Neural progenitor cell (in vitro differentiated cells): ENCODE results near the gene ZBTB46. TPM values are rescaled to one million over a fixed set of nuclear protein-coding genes. Genes with fewer than 3 reads are reported as not detected.

Experiments
- DNase-seq: peaks from one replicate; pipeline ENCODE4 v3.0.0-alpha.2; 2016; ENCODE audit warnings: low spot score
- H2AFZ ChIP-seq: fragments of 200-600 bp; sonication (generic); replicated peaks from 2 replicates; pipeline ENCODE4 v1.6.1; 2016; ENCODE audit warnings: antibody characterized with exemption
- H3F3A ChIP-seq: fragments of 200-600 bp; sonication (generic); 2 replicates; pipeline ENCODE4 v1.6.1; 2016; ENCODE audit warnings: antibody characterized with exemption, low read depth
- H3K27ac ChIP-seq: fragments of 200-600 bp; sonication (generic); 2 replicates; pipeline ENCODE4 v1.5.1; 2016; ENCODE audit warnings: mild to moderate bottlenecking
- H3K27me3 ChIP-seq: fragments of 200-600 bp; sonication (generic); 2 replicates; pipeline ENCODE4 v1.6.1; 2016; ENCODE audit warnings: mild to moderate bottlenecking, moderate library complexity
- H3K36me3 ChIP-seq: fragments of 200-600 bp; sonication (generic); 2 replicates; pipeline ENCODE4 v1.5.1; 2016
- H3K4me1 ChIP-seq: fragments of 200-600 bp; sonication (generic); 2 replicates; pipeline ENCODE4 v1.6.1; 2016; ENCODE audit warnings: mixed run types
- H3K4me2 ChIP-seq: fragments of 200-600 bp; sonication (generic); 2 replicates; pipeline ENCODE4 v1.6.1; 2016
- H3K4me3 ChIP-seq: fragments of 200-600 bp; sonication (generic); 2 replicates; pipeline ENCODE4 v1.5.1; 2016
- H3K79me2 ChIP-seq: fragments of 200-600 bp; sonication (generic); 2 replicates; pipeline ENCODE4 v1.6.1; 2016; ENCODE audit warnings: low read depth
- H3K9ac ChIP-seq: fragments of 200-600 bp; sonication (generic); 2 replicates; pipeline ENCODE4 v1.6.1; 2016
- H3K9me3 ChIP-seq: fragments of 200-600 bp; sonication (generic); 2 replicates; pipeline ENCODE4 v1.5.1; 2016; ENCODE audit warnings: low read depth
- H4K20me1 ChIP-seq: fragments of 200-600 bp; sonication (generic); 2 replicates; pipeline ENCODE4 v1.6.1; 2016; ENCODE audit warnings: low read depth
- H3K27ac Mint-ChIP-seq: 3 replicates; pipeline ENCODE4 v1.8.0; 2021; ENCODE audit warnings: mixed read lengths
- H3K27me3 Mint-ChIP-seq: 2 replicates; pipeline ENCODE4 v1.8.0; 2022; ENCODE audit warnings: low read depth, mild to moderate bottlenecking, inconsistent platforms, moderate library complexity, mixed read lengths; ENCODE audit not compliant: insufficient read depth
- H3K36me3 Mint-ChIP-seq: 3 replicates; pipeline ENCODE4 v1.8.0; 2021; ENCODE audit warnings: mixed read lengths
- H3K4me1 Mint-ChIP-seq: 3 replicates; pipeline ENCODE4 v1.8.0; 2021; ENCODE audit warnings: mixed read lengths
- H3K4me3 Mint-ChIP-seq: 3 replicates; pipeline ENCODE4 v1.8.0; 2021; ENCODE audit warnings: mild to moderate bottlenecking, moderate library complexity, mixed read lengths
- H3K9me3 Mint-ChIP-seq: 3 replicates; pipeline ENCODE4 v1.8.0; 2020; ENCODE audit warnings: mixed read lengths
- CTCF ChIP-seq: fragments of 200-600 bp; sonication (generic); IDR thresholded peaks from 2 replicates; pipeline ENCODE4 v1.5.1; 2017; ENCODE audit warnings: antibody characterized with exemption, mild to moderate bottlenecking
- EZH2 ChIP-seq: fragments of 200-600 bp; sonication (generic); IDR thresholded peaks from 2 replicates; pipeline ENCODE4 v1.6.1; 2017; ENCODE audit warnings: antibody characterized with exemption, mild to moderate bottlenecking, moderate library complexity
- EZH2phosphoT487 ChIP-seq: fragments of 200-600 bp; sonication (generic); IDR thresholded peaks from 2 replicates; pipeline ENCODE4 v1.6.1; 2017; ENCODE audit warnings: antibody characterized with exemption
- total RNA-seq: library from RNA; depleted of rRNA; stranded (reverse); fragments of >200 nt; gene quantifications from 2 replicates; pipeline ENCODE4 v1.2.3, GENCODE V29; 2015; ENCODE audit warnings: low replicate concordance

ZBTB46 gene
- total RNA-seq, 1 donor from 2014 or later, result 8.1 TPM

GRCh38 chr20:63860325-63861051, 29.4 kb upstream of the ZBTB46 start:
- no peak overlapping the region for H3K27ac Mint-ChIP-seq
- no peak overlapping the region for H3K4me3 ChIP-seq
- no peaks in the 10 kb centered on the region for H3K27me3 ChIP-seq
- H3K79me2 ChIP-seq, result peaks cover 4% of the 10 kb centered on the region
- peaks cover 22% of the 10 kb centered on the region for H3K4me1 ChIP-seq
- H3K27ac ChIP-seq, result no peak overlapping the region
- H3K9me3 Mint-ChIP-seq, result no peaks in the 10 kb centered on the region
- H3K4me2 ChIP-seq, result no peak overlapping the region
- peaks cover 2% of the 10 kb centered on the region for H3K36me3 Mint-ChIP-seq
- peaks cover 4% of the 10 kb centered on the region for H3K27me3 Mint-ChIP-seq
- DNase-seq, result no peak
- no peaks in the 10 kb centered on the region for H3K9me3 ChIP-seq
- H2AFZ ChIP-seq, result no peak overlapping the region
- H3K9ac ChIP-seq, result no peak overlapping the region
- peaks cover 45% of the 10 kb centered on the region for H3K4me1 Mint-ChIP-seq
- no peaks in the 10 kb centered on the region for H4K20me1 ChIP-seq
- TF ChIP-seq EZH2, result no peak
- no peak for TF ChIP-seq CTCF
- no peak for TF ChIP-seq EZH2phosphoT487
- peaks cover 46% of the 10 kb centered on the region for H3F3A ChIP-seq
- no peak overlapping the region for H3K4me3 Mint-ChIP-seq
- no peaks in the 10 kb centered on the region for H3K36me3 ChIP-seq

GRCh38 chr20:63859166-63859699, 28.2 kb upstream of the ZBTB46 start:
- Histone ChIP-seq H3K4me3 (no peak overlapping the region), H3K9me3 (no peaks in the 10 kb centered on the region), H3K27me3 (no peaks in the 10 kb centered on the region), H3K27ac (peak overlapping the region; percentile 20), H2AFZ (no peak overlapping the region), H3K4me1 (peaks cover 35% of the 10 kb centered on the region), H3K4me2 (peak overlapping the region; percentile 65), H3K9ac (peak overlapping the region; percentile 22), H3K79me2 (no peaks in the 10 kb centered on the region), H3F3A (peaks cover 40% of the 10 kb centered on the region), H4K20me1 (no peaks in the 10 kb centered on the region), H3K36me3 (no peaks in the 10 kb centered on the region)
- no peak for DNase-seq
- H3K4me3 Mint-ChIP-seq, result peak overlapping the region; percentile 65
- H3K9me3 Mint-ChIP-seq, result no peaks in the 10 kb centered on the region
- peaks cover 44% of the 10 kb centered on the region for H3K4me1 Mint-ChIP-seq
- no peak overlapping the region for H3K27ac Mint-ChIP-seq
- H3K27me3 Mint-ChIP-seq, result peaks cover 4% of the 10 kb centered on the region
- no peak for TF ChIP-seq CTCF
- no peak for TF ChIP-seq EZH2phosphoT487
- TF ChIP-seq EZH2, result no peak
- peaks cover 2% of the 10 kb centered on the region for H3K36me3 Mint-ChIP-seq

GRCh38 chr20:63858393-63859165, 27.5 kb upstream of the ZBTB46 start:
- Histone ChIP-seq H3K9me3 (no peaks in the 10 kb centered on the region), H4K20me1 (no peaks in the 10 kb centered on the region), H3K79me2 (no peaks in the 10 kb centered on the region), H3K9ac (peak overlapping the region; percentile 22), H3K4me3 (peak overlapping the region; percentile 10), H3K4me1 (peaks cover 40% of the 10 kb centered on the region), H3K27ac (peak overlapping the region; percentile 20), H3K36me3 (no peaks in the 10 kb centered on the region), H3K4me2 (peak overlapping the region; percentile 65), H2AFZ (no peak overlapping the region), H3F3A (peaks cover 33% of the 10 kb centered on the region), H3K27me3 (no peaks in the 10 kb centered on the region)
- H3K4me3 Mint-ChIP-seq, result peak overlapping the region; percentile 65
- H3K4me1 Mint-ChIP-seq, result peaks cover 37% of the 10 kb centered on the region
- peak; percentile 35 for TF ChIP-seq CTCF
- no peak for TF ChIP-seq EZH2
- TF ChIP-seq EZH2phosphoT487, result no peak
- no peaks in the 10 kb centered on the region for H3K9me3 Mint-ChIP-seq
- peaks cover 4% of the 10 kb centered on the region for H3K27me3 Mint-ChIP-seq
- peaks cover 2% of the 10 kb centered on the region for H3K36me3 Mint-ChIP-seq
- DNase-seq, result peak; percentile 62
- no peak overlapping the region for H3K27ac Mint-ChIP-seq
